PC-3 (cell line): ENCODE results near the gene ADCYAP1R1.

Experiments used
- CTCF ChIP-seq: fragments of 300-600 bp; sonication (generic); conservative IDR thresholded peaks from 2 replicates; pipeline ENCODE4 v1.5.1; 2017; ENCODE audit warnings: antibody characterized with exemption, low read depth, mild to moderate bottlenecking, low read length
- EZH2 ChIP-seq: fragments of 300-600 bp; sonication (generic); IDR thresholded peaks from one replicate; pipeline ENCODE4 v1.6.1; 2017; ENCODE audit warnings: antibody characterized with exemption, mild to moderate bottlenecking, low read length; ENCODE audit not compliant: unreplicated experiment
- EZH2phosphoT487 ChIP-seq: fragments of 300-600 bp; sonication (generic); IDR thresholded peaks from 2 replicates; pipeline ENCODE4 v1.6.1; 2018; ENCODE audit warnings: mild to moderate bottlenecking, antibody characterized with exemption, low read length, borderline replicate concordance

- no peak for TF ChIP-seq EZH2phosphoT487
- TF ChIP-seq EZH2 = no peak
- no peak for TF ChIP-seq CTCF
Observed at GRCh38 chr7:31105256-31105950, 53.3 kb downstream of the ADCYAP1R1 start.
